ENCODE data around the gene RSPH9. TPM values are rescaled to one million over a fixed set of nuclear protein-coding genes. Genes with fewer than 3 reads are reported as not detected.

The RSPH9 gene
- total RNA-seq, 1 experiment from 2014 or later, result 0.28 TPM

DNA sequence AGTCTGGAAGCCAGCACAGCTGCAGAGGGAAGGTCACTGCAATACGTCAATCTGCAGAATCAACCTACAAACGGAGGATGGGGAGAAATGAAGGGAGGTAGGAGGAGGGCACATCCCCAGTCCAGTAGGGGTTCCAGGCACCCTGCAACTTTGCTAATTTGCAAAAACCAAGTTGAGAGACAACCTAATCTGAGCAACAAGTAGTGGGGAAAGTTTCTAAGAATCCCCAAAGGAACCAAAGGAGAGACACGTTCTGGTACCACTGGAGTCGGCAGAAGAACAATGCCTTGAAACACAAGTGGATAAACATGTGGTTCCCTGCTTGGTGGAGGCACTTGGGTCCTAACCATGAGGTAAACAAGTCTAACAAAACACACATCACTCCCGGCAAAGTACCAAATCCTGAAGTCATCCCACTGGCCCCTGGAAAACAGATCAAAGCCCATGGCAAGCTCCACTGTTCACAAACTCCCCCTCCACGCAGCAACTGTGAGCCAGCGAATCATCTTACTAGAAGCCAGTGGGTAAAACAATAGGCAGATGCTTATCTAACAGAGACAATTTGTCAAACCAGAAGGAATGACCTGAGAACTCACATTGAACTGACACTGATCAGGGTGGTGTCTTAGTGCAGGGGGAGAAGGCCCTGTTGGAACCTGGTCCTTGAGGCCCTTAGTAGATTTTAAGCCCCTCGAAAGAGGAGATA is 38.0 kb downstream of the RSPH9 start:
- ChIA-PET CTCF (no interaction called here), POLR2A (interaction anchor here (0.6 kb wide), 1 partner anchor 87 kb away, joined by 5 read pairs; no protein-coding TSS in a partner anchor)
- in situ Hi-C loops (cut with HindIII; ENCODE audit: low pct_unique_long_range_greater_than_20kb, low sequenced_read_pairs) (no loop called here), intact Hi-C loops (cut with micrococcal nuclease; ENCODE audit: unreplicated experiment) (no loop called here)
- H3K36me3 ChIP-seq (ENCODE audit: control insufficient read depth, insufficient read depth, low read length), result peaks cover 10% of the 10 kb centered on the region; the same call in 1 of the 2 replicates
- H3K9me3 ChIP-seq (ENCODE audit: control insufficient read depth, insufficient read depth, low read depth, low read length), result no peaks in the 10 kb centered on the region
- H3K27ac ChIP-seq (ENCODE audit: low read length), result no peak overlapping the region
- no TSS peak for BruUV-seq (replicated peaks)
- ATAC-seq (no peak), DNase-seq (ENCODE audit: low read depth, low spot score) (no peak)
- peaks cover 9% of the 10 kb centered on the region for H3K4me1 ChIP-seq (ENCODE audit: control insufficient read depth, insufficient read depth, low read length)
- TF ChIP-seq, protein P1, sequence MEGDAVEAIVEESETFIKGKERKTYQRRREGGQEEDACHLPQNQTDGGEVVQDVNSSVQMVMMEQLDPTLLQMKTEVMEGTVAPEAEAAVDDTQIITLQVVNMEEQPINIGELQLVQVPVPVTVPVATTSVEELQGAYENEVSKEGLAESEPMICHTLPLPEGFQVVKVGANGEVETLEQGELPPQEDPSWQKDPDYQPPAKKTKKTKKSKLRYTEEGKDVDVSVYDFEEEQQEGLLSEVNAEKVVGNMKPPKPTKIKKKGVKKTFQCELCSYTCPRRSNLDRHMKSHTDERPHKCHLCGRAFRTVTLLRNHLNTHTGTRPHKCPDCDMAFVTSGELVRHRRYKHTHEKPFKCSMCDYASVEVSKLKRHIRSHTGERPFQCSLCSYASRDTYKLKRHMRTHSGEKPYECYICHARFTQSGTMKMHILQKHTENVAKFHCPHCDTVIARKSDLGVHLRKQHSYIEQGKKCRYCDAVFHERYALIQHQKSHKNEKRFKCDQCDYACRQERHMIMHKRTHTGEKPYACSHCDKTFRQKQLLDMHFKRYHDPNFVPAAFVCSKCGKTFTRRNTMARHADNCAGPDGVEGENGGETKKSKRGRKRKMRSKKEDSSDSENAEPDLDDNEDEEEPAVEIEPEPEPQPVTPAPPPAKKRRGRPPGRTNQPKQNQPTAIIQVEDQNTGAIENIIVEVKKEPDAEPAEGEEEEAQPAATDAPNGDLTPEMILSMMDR (IDR thresholded peaks at IDR 0.05), result no peak
- TF ChIP-seq TCF7L2 (IDR thresholded peaks at IDR 0.05; ENCODE audit: low read depth, low read length) (no peak), SIN3A (IDR thresholded peaks at IDR 0.05; ENCODE audit: borderline replicate concordance, insufficient read depth, low read depth, low read length) (no peak), POLR2AphosphoS5 (IDR thresholded peaks at IDR 0.05; ENCODE audit: low read depth, low read length) (no peak), REST (IDR thresholded peaks at IDR 0.05; ENCODE audit: insufficient read depth in 1 of 2, low read depth in 2 of 2, low read length in 1 of 2) (no peak)
- H3K4me3 ChIP-seq (ENCODE audit: low read depth in 2 of 2, low read length in 2 of 2), result no peak overlapping the region
- H3K27me3 ChIP-seq (ENCODE audit: control insufficient read depth, insufficient read depth, low read length), result no peaks in the 10 kb centered on the region

DNA sequence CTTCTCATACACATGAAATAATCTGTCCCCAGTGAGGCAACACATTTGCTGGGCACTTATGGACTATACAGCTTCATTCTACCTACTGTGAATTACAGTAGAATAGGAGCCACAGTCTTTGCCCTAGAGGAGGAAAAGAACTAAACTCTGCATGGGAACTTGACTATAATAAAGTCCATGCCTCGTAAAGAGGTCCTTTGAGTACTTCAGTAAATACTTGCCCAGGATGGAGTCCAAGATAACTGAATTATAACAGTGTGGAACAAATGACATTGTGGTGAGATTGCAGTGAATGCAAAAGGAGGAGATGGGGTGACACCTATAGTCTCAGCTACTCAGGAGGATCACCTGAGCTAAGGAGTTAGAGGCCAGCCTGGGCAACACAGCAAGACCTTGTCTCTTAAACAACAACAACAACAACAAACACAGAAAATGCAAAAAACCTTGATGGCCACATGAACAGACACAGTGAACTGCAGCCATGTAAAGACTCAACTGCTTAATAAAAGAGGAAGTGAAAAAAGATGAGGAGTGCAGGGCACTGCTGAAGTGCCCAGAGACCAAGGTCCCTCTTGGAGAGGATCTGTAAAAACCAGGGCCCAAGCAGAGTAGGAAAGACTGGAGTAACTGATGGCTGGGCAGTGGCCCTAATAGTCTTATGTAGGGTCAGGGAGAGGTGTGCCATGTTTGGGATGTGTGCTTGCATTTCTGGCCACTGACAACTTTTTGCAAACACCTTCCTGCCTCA is 39.0 kb downstream of the RSPH9 start:
- Histone ChIP-seq H3K4me3 (ENCODE audit: low read depth in 2 of 2, low read length in 2 of 2) (no peak overlapping the region), H3K27me3 (ENCODE audit: control insufficient read depth, insufficient read depth, low read length) (no peaks in the 10 kb centered on the region), H3K36me3 (ENCODE audit: control insufficient read depth, insufficient read depth, low read length) (peaks cover 7% of the 10 kb centered on the region; the same call in 1 of the 2 replicates), H3K4me1 (ENCODE audit: control insufficient read depth, insufficient read depth, low read length) (peaks cover 12% of the 10 kb centered on the region), H3K27ac (ENCODE audit: low read length) (no peak overlapping the region), H3K9me3 (ENCODE audit: control insufficient read depth, insufficient read depth, low read depth, low read length) (no peaks in the 10 kb centered on the region)
- in situ Hi-C loops (cut with HindIII; ENCODE audit: low pct_unique_long_range_greater_than_20kb, low sequenced_read_pairs) (no loop called here), intact Hi-C loops (cut with micrococcal nuclease; ENCODE audit: unreplicated experiment) (no loop called here)
- no TSS peak for BruUV-seq (replicated peaks)
- CTCF ChIA-PET, result no interaction called here
- DNase-seq (ENCODE audit: low read depth, low spot score) (no peak), ATAC-seq (no peak)
- POLR2A ChIA-PET, result interaction anchor here (0.6 kb wide), 1 partner anchor 86 kb away, joined by 5 read pairs; no protein-coding TSS in a partner anchor
- no peak for TF ChIP-seq REST (IDR thresholded peaks at IDR 0.05; ENCODE audit: insufficient read depth in 1 of 2, low read depth in 2 of 2, low read length in 1 of 2)
- no peak for TF ChIP-seq SIN3A (IDR thresholded peaks at IDR 0.05; ENCODE audit: borderline replicate concordance, insufficient read depth, low read depth, low read length)
- TF ChIP-seq, protein P1 (IDR thresholded peaks at IDR 0.05), result no peak
- TF ChIP-seq TCF7L2 (IDR thresholded peaks at IDR 0.05; ENCODE audit: low read depth, low read length), result no peak
- no peak for TF ChIP-seq POLR2AphosphoS5 (IDR thresholded peaks at IDR 0.05; ENCODE audit: low read depth, low read length)
